ENCODE results near the gene HK1. TPM values are rescaled to one million over a fixed set of nuclear protein-coding genes. Genes with fewer than 3 reads are reported as not detected.
A peak's percentile ranks its signal among the peaks of the same experiment; 100 is the strongest.

HK1 gene
- total and polyA plus RNA-seq, 2 of the 4 experiments (the other 2 are of a cell fraction) = 53.7 to 90.5 TPM

GRCh38 chr10:69340695-69341094 is 62.4 kb downstream of the HK1 start:
- ChIA-PET POLR2A (ENCODE audit: unreplicated experiment) (no interaction called here), CTCF (interaction anchor here (0.5 kb wide), 1 partner anchor 13 kb away, joined by 3 read pairs; no protein-coding TSS in a partner anchor)
- intact Hi-C loops (cut with micrococcal nuclease) (no loop called here), dilution Hi-C loops (cut with HindIII; ENCODE audit: low sequenced_read_pairs, unreplicated experiment) (no loop called here), in situ Hi-C loops (cut with MboI; ENCODE audit: low sequenced_read_pairs) (no loop called here)
- Histone ChIP-seq H3K4ac (ENCODE audit: low read depth, low read length) (no peak overlapping the region), H3K9me1 (ENCODE audit: insufficient read depth, low read length) (peaks cover 42% of the 10 kb centered on the region), H4K5ac (ENCODE audit: low read depth, low read length) (no peak overlapping the region), H3K14ac (replicated peaks; ENCODE audit: low read depth, low read length) (no peak overlapping the region), H2BK15ac (ENCODE audit: low read depth, low read length) (no peak overlapping the region), H4K91ac (ENCODE audit: insufficient read depth, low read depth, low read length) (no peak overlapping the region), H3K56ac (ENCODE audit: extremely low read depth, insufficient read depth, low read length) (no peak overlapping the region), H4K8ac (ENCODE audit: low read depth in 2 of 2, low read length in 2 of 2) (no peak overlapping the region), H3K27me3 (ENCODE audit: control insufficient read depth, insufficient read depth, low read length) (no peaks in the 10 kb centered on the region), H2BK120ac (ENCODE audit: low read depth, low read length) (no peak overlapping the region), H3K9me3 (ENCODE audit: control insufficient read depth, insufficient read depth, low read length) (no peaks in the 10 kb centered on the region), H3K18ac (ENCODE audit: low read depth, low read length) (no peak overlapping the region), H2AFZ (replicated peaks; ENCODE audit: low read length, poor library complexity) (no peak overlapping the region), H4K20me1 (ENCODE audit: insufficient read depth, low read length) (peaks cover 67% of the 10 kb centered on the region), H3K4me1 (ENCODE audit: control insufficient read depth, insufficient read depth, low read length) (peaks cover 21% of the 10 kb centered on the region), H2BK20ac (ENCODE audit: low read depth, low read length) (no peak overlapping the region), H3K9ac (ENCODE audit: low read depth, low read length) (no peak overlapping the region), H3K23ac (ENCODE audit: low read depth, low read length) (no peak overlapping the region), H2AK5ac (ENCODE audit: low read depth, low read length) (0 out of 2 replicates have a peak overlapping the region, but pooled peaks have one; percentile 32), H3K27ac (ENCODE audit: insufficient read depth, low read length) (no peak overlapping the region), H2AK9ac (replicated peaks; ENCODE audit: low read depth, low read length, poor library complexity) (no peak overlapping the region), H3K36me3 (ENCODE audit: control insufficient read depth, insufficient read depth, low read length) (peaks cover 15% of the 10 kb centered on the region), H2BK5ac (ENCODE audit: low read depth, low read length, poor library complexity, severe bottlenecking) (no peak overlapping the region), H3K79me1 (ENCODE audit: low read depth in 1 of 2, low read length in 2 of 2) (peaks cover 50 to 90% of the 10 kb centered on the region in 2 experiments), H3K4me3 (ENCODE audit: insufficient read depth, low read depth, low read length) (no peak overlapping the region), H3K4me2 (ENCODE audit: low read depth, low read length) (no peak overlapping the region)
- ATAC-seq (ENCODE audit: low read depth) = no peak
- BruUV-seq (replicated peaks) = no TSS peak
- TF ChIP-seq BHLHE40 (IDR thresholded peaks at IDR 0.05; ENCODE audit: low read depth, low read length) = no peak
- no peak for TF ChIP-seq RFX5 (IDR thresholded peaks at IDR 0.05; ENCODE audit: low read depth, low read length)
- TF ChIP-seq SMC3 (IDR thresholded peaks at IDR 0.05; ENCODE audit: low read depth, low read length) = no peak
- no peak for DNase-seq
- 77% methylated on average over 7 of the region's 9 CpGs; no CpG with 5 or more reads in 1 of the 2 experiments for WGBS, 2 experiments (ENCODE audit: extremely low coverage in 2 of 2, insufficient read length in 1 of 2)
